IPS DF 6.9 (cell line): Measurements from ENCODE around the gene MBOAT7.
"Not testable (repeated sequence)": the region's sequence is repeated elsewhere in the genome, so short reads cannot be mapped to it uniquely, and the experiment has no call there.

ENCODE experiments used
- DNase-seq: peaks from one replicate; pipeline ENCODE4 v3.0.0-alpha.2; 2013; ENCODE audit warnings: low read depth, low spot score
- H3K27ac ChIP-seq: one replicate; pipeline ENCODE4 v1.5.1; 2013; ENCODE audit warnings: low read length, control low read depth
- H3K27me3 ChIP-seq: 2 replicates; pipeline ENCODE4 v1.6.1; 2013; ENCODE audit warnings: mild to moderate bottlenecking, low read length; ENCODE audit not compliant: control insufficient read depth, insufficient read depth
- H3K36me3 ChIP-seq: 2 replicates; pipeline ENCODE4 v1.6.1; 2013; ENCODE audit warnings: low read length; ENCODE audit not compliant: control insufficient read depth, insufficient read depth
- H3K4me1 ChIP-seq: 2 replicates; pipeline ENCODE4 v1.6.1; 2013; ENCODE audit warnings: low read length; ENCODE audit not compliant: control insufficient read depth, insufficient read depth
- H3K4me3 ChIP-seq: 2 replicates; pipeline ENCODE4 v1.5.1; 2013; ENCODE audit warnings: mild to moderate bottlenecking, low read length
- H3K9me3 ChIP-seq: 2 replicates; pipeline ENCODE4 v1.6.1; 2013; ENCODE audit warnings: low read length, inconsistent platforms; ENCODE audit not compliant: control insufficient read depth, insufficient read depth
- WGBS: extraction: QIAGEN DNeasy Blood & Tissue Kit; methylation state at CpG from one replicate; pipeline ENCODE4 v1.1.7; 2013; ENCODE audit warnings: mixed read lengths, missing lambda C conversion rate; ENCODE audit not compliant: insufficient read length, insufficient coverage; 5-methylcytosine and 5-hydroxymethylcytosine counted together

The MBOAT7 gene

GRCh38 chr19:54173951-54174834, 15.2 kb downstream of the MBOAT7 start:
- no peak overlapping the region for H3K4me3 ChIP-seq
- no peak for DNase-seq
- no peaks in the 10 kb centered on the region; the same call in 1 of the 2 replicates for H3K36me3 ChIP-seq
- H3K27me3 ChIP-seq, result no peaks in the 10 kb centered on the region
- peaks cover 6% of the 10 kb centered on the region; the same call in 1 of the 2 replicates for H3K4me1 ChIP-seq
- no peak overlapping the region for H3K27ac ChIP-seq
- no peaks in the 10 kb centered on the region for H3K9me3 ChIP-seq
- no CpG with 5 or more reads among the region's 25 CpGs for WGBS

- no peak overlapping the region for H3K27ac ChIP-seq
- H3K9me3 ChIP-seq, result no peaks in the 10 kb centered on the region
- H3K4me3 ChIP-seq, result no peak overlapping the region
- H3K27me3 ChIP-seq, result no peaks in the 10 kb centered on the region
- H3K4me1 ChIP-seq, result peaks cover 6% of the 10 kb centered on the region; the same call in 1 of the 2 replicates
- H3K36me3 ChIP-seq, result no peaks in the 10 kb centered on the region; the same call in 1 of the 2 replicates
- no CpG with 5 or more reads among the region's 15 CpGs for WGBS
- no peak for DNase-seq
Observed at GRCh38 chr19:54173359-54173699, 16.1 kb downstream of the MBOAT7 start.

GRCh38 chr19:54172471-54173358, 16.7 kb downstream of the MBOAT7 start, which contains the start of gene TMC4:
Gene TMC4 (minus strand): TSS chr19:54173160. CDS start chr19:54173117, 43 bp downstream.
- Histone ChIP-seq H3K27me3 (no peaks in the 10 kb centered on the region), H3K4me1 (peaks cover 11% of the 10 kb centered on the region; the same call in 1 of the 2 replicates), H3K9me3 (no peaks in the 10 kb centered on the region), H3K27ac (no peak within 1 kb of the TSS), H3K36me3 (no peaks in the 10 kb centered on the region; the same call in 1 of the 2 replicates), H3K4me3 (peak within 1 kb of the TSS; percentile 21; the same call in 1 of the 2 replicates)
- no peak for DNase-seq
- no CpG with 5 or more reads among the region's 13 CpGs for WGBS

GRCh38 chr19:54171736-54172431, 17.5 kb downstream of the MBOAT7 start:
- WGBS, result no CpG with 5 or more reads among the region's 23 CpGs
- peaks cover 11% of the 10 kb centered on the region; the same call in 1 of the 2 replicates for H3K4me1 ChIP-seq
- DNase-seq, H3K27ac ChIP-seq, H3K4me3 ChIP-seq, H3K9me3 ChIP-seq, H3K27me3 ChIP-seq, H3K36me3 ChIP-seq: not testable (repeated sequence)

GRCh38 chr19:54169149-54169740, 20.1 kb downstream of the MBOAT7 start:
- H3K27me3 ChIP-seq, result no peaks in the 10 kb centered on the region
- no peak overlapping the region for H3K4me3 ChIP-seq
- no peak overlapping the region for H3K27ac ChIP-seq
- WGBS, result no CpG with 5 or more reads among the region's 21 CpGs
- peaks cover 12% of the 10 kb centered on the region; the same call in 1 of the 2 replicates for H3K4me1 ChIP-seq
- H3K36me3 ChIP-seq, result no peaks in the 10 kb centered on the region; the same call in 1 of the 2 replicates
- H3K9me3 ChIP-seq, result no peaks in the 10 kb centered on the region
- no peak for DNase-seq

GRCh38 chr19:54168174-54168917, 21.0 kb downstream of the MBOAT7 start:
- H3K27me3 ChIP-seq, result no peaks in the 10 kb centered on the region
- no peak for DNase-seq
- H3K27ac ChIP-seq, result no peak overlapping the region
- H3K9me3 ChIP-seq, result no peaks in the 10 kb centered on the region
- no peaks in the 10 kb centered on the region for H3K36me3 ChIP-seq
- peaks cover 10% of the 10 kb centered on the region; the same call in 1 of the 2 replicates for H3K4me1 ChIP-seq
- WGBS, result no CpG with 5 or more reads among the region's 25 CpGs
- no peak overlapping the region for H3K4me3 ChIP-seq

GRCh38 chr19:54165222-54165621, 24.2 kb downstream of the MBOAT7 start:
- WGBS, result no CpG with 5 or more reads among the region's 25 CpGs
- Histone ChIP-seq H3K4me1 (peaks cover 8% of the 10 kb centered on the region; the same call in 1 of the 2 replicates), H3K36me3 (no peaks in the 10 kb centered on the region), H3K27me3 (no peaks in the 10 kb centered on the region), H3K4me3 (no peak overlapping the region), H3K27ac (no peak overlapping the region), H3K9me3 (no peaks in the 10 kb centered on the region)
- no peak for DNase-seq

GRCh38 chr19:54164369-54165068, 24.9 kb downstream of the MBOAT7 start:
- Histone ChIP-seq H3K27ac (no peak overlapping the region), H3K27me3 (no peaks in the 10 kb centered on the region), H3K36me3 (no peaks in the 10 kb centered on the region), H3K4me1 (peaks cover 8% of the 10 kb centered on the region; the same call in 1 of the 2 replicates), H3K9me3 (no peaks in the 10 kb centered on the region), H3K4me3 (peak overlapping the region; percentile 23; the same call in 1 of the 2 replicates)
- DNase-seq, result no peak
- no CpG with 5 or more reads among the region's 37 CpGs for WGBS

GRCh38 chr19:54162884-54163283, 26.5 kb downstream of the MBOAT7 start:
- Histone ChIP-seq H3K27me3 (no peaks in the 10 kb centered on the region), H3K36me3 (no peaks in the 10 kb centered on the region), H3K4me3 (no peak overlapping the region; the same call in 1 of the 2 replicates), H3K27ac (no peak overlapping the region), H3K9me3 (no peaks in the 10 kb centered on the region), H3K4me1 (peaks cover 4% of the 10 kb centered on the region; the same call in 1 of the 2 replicates)
- DNase-seq, result no peak
- no CpG with 5 or more reads among the region's 14 CpGs for WGBS
